GM21528 (cell line): Measurements from ENCODE around the gene NELFA.

ENCODE experiments used
- ATAC-seq: cut with Tn5 transposase; IDR thresholded peaks from one replicate; pipeline ENCODE4 v1.9.1; 2021; ENCODE audit warnings: mild to moderate bottlenecking, moderate library complexity; ENCODE audit not compliant: unreplicated experiment, low FRiP score

NELFA gene

GRCh38 chr4:1969928-1970723 lies 38.6 kb downstream of the NELFA start:
- ATAC-seq: no peak

- ATAC-seq: no peak
Measured at GRCh38 chr4:1968686-1969295, 40.0 kb downstream of the NELFA start.

GRCh38 chr4:1967512-1968149 lies 41.1 kb downstream of the NELFA start:
- ATAC-seq: no peak

GRCh38 chr4:1964971-1965370 lies 43.8 kb downstream of the NELFA start:
- no peak for ATAC-seq

- no peak for ATAC-seq
Measured at GRCh38 chr4:1964443-1964842, 44.3 kb downstream of the NELFA start.

GRCh38 chr4:1962980-1963379 lies 45.8 kb downstream of the NELFA start:
- no peak for ATAC-seq

- ATAC-seq: no peak
Measured at GRCh38 chr4:1961563-1961962, 47.2 kb downstream of the NELFA start.

- ATAC-seq: no peak
Measured at GRCh38 chr4:1961038-1961437, 47.7 kb downstream of the NELFA start.

- no peak for ATAC-seq
Measured at GRCh38 chr4:1960170-1960825, 48.5 kb downstream of the NELFA start.

- no peak for ATAC-seq
Measured at GRCh38 chr4:1959104-1959384, 49.7 kb downstream of the NELFA start.

- no peak for ATAC-seq
Measured at GRCh38 chr4:1958276-1959103, 50.3 kb downstream of the NELFA start.

GRCh38 chr4:1956631-1957030 lies 52.1 kb downstream of the NELFA start:
- no peak for ATAC-seq

- ATAC-seq: no peak
Measured at GRCh38 chr4:1953335-1953734, 55.4 kb downstream of the NELFA start.

GRCh38 chr4:1952719-1953118 lies 56.1 kb downstream of the NELFA start:
- no peak for ATAC-seq

GRCh38 chr4:1952058-1952700 lies 56.6 kb downstream of the NELFA start:
- no peak for ATAC-seq

- ATAC-seq: no peak
Measured at GRCh38 chr4:1950369-1950768, 58.4 kb downstream of the NELFA start.

- no peak for ATAC-seq
Measured at GRCh38 chr4:1948892-1949436, 59.8 kb downstream of the NELFA start.

GRCh38 chr4:1948232-1948631 lies 60.5 kb downstream of the NELFA start:
- no peak for ATAC-seq

- ATAC-seq: no peak
Measured at GRCh38 chr4:1945912-1946311, 62.9 kb downstream of the NELFA start.
